Liver (tissue), 9 donors: Measurements from ENCODE around the gene DCAF15. TPM values are rescaled to one million over a fixed set of nuclear protein-coding genes. Genes with fewer than 3 reads are reported as not detected.
A peak's percentile ranks its signal among the peaks of the same experiment; 100 is the strongest.

Source experiments
- DNase-seq: peaks from one replicate; pipeline ENCODE4 v3.0.0-alpha.2; 2017; ENCODE audit warnings: low spot score
- H3K27ac ChIP-seq, 2 donors: one replicate each; pipeline ENCODE4 v1.7.0; 2013; ENCODE audit warnings: inconsistent platforms in 2 of 2, low read length in 2 of 2, control low read depth in 1 of 2, low read depth in 1 of 2, mild to moderate bottlenecking in 1 of 2
- H3K27me3 ChIP-seq, 4 donors: one replicate each; pipeline versions ENCODE4 v1.6.1 to v1.7.0; 2013; ENCODE audit warnings: low read length in 3 of 4, inconsistent platforms in 1 of 4, mild to moderate bottlenecking in 1 of 4, moderate library complexity in 1 of 4; ENCODE audit not compliant: control insufficient read depth in 4 of 4, insufficient read depth in 4 of 4
- H3K36me3 ChIP-seq, 4 donors: one replicate each; pipeline versions ENCODE4 v1.6.1 to v1.7.0; 2013; ENCODE audit warnings: low read length in 3 of 4, mild to moderate bottlenecking in 3 of 4, low read depth in 1 of 4, moderate library complexity in 1 of 4; ENCODE audit not compliant: control insufficient read depth in 4 of 4, insufficient read depth in 3 of 4
- H3K4me1 ChIP-seq, 4 donors: one replicate each; pipeline versions ENCODE4 v1.6.1 to v1.7.0; 2013; ENCODE audit warnings: low read length in 3 of 4, mild to moderate bottlenecking in 3 of 4, moderate library complexity in 1 of 4; ENCODE audit not compliant: control insufficient read depth in 4 of 4, insufficient read depth in 4 of 4
- H3K4me3 ChIP-seq, 3 donors: one replicate each; pipeline versions ENCODE4 v1.6.1 to v1.7.0; 2013; ENCODE audit warnings: low read length in 3 of 3, control low read depth in 1 of 3, low read depth in 1 of 3, mild to moderate bottlenecking in 1 of 3
- H3K9ac ChIP-seq, 2 donors: one replicate each; pipeline ENCODE4 v1.7.0; 2013; ENCODE audit warnings: low read length in 2 of 2, mild to moderate bottlenecking in 2 of 2, moderate library complexity in 2 of 2, control low read depth in 1 of 2, low read depth in 1 of 2
- H3K9me3 ChIP-seq, 4 donors: one replicate each; pipeline versions ENCODE4 v1.6.1 to v1.7.0; 2013; ENCODE audit warnings: low read length in 3 of 4; ENCODE audit not compliant: control insufficient read depth in 4 of 4
- EGR1 ChIP-seq, 2 donors: IDR thresholded peaks; 2 replicates each; pipeline ENCODE4 v1.6.1; 2016 to 2018; ENCODE audit warnings: antibody characterized with exemption in 2 of 2, low read depth in 2 of 2
- FOXA1 ChIP-seq: IDR thresholded peaks from 2 replicates; pipeline ENCODE4 v1.6.1; 2016; ENCODE audit warnings: antibody characterized with exemption
- GABPA ChIP-seq, 2 donors: IDR thresholded peaks in 1 of 2; conservative IDR thresholded peaks in 1 of 2; 2 replicates each; pipeline ENCODE4 v1.6.1; 2016; ENCODE audit warnings: antibody characterized with exemption in 2 of 2, mild to moderate bottlenecking in 1 of 2, moderate library complexity in 1 of 2
- HNF4G ChIP-seq: IDR thresholded peaks from 2 replicates; pipeline ENCODE4 v1.6.1; 2016; ENCODE audit warnings: antibody characterized with exemption
- JUND ChIP-seq, 2 donors: IDR thresholded peaks; 2 replicates each; pipeline ENCODE4 v1.6.1; 2016; ENCODE audit warnings: antibody characterized with exemption in 2 of 2
- NR2F2 ChIP-seq: IDR thresholded peaks from 2 replicates; pipeline ENCODE4 v1.6.1; 2016; ENCODE audit warnings: antibody characterized with exemption
- RAD21 ChIP-seq, 2 donors: IDR thresholded peaks; 2 replicates each; pipeline ENCODE4 v1.6.1; 2016; ENCODE audit warnings: antibody characterized with exemption in 2 of 2, mild to moderate bottlenecking in 2 of 2
- RXRA ChIP-seq, 2 donors: IDR thresholded peaks; 2 replicates each; pipeline ENCODE4 v1.6.1; 2017 to 2018; ENCODE audit warnings: antibody characterized with exemption in 2 of 2, mild to moderate bottlenecking in 1 of 2
- SP1 ChIP-seq: IDR thresholded peaks from 2 replicates; pipeline ENCODE4 v1.6.1; 2018; ENCODE audit warnings: antibody characterized with exemption, mild to moderate bottlenecking
- TAF1 ChIP-seq: conservative IDR thresholded peaks from 2 replicates; pipeline ENCODE4 v1.6.1; 2016; ENCODE audit warnings: antibody characterized with exemption, mild to moderate bottlenecking
- YY1 ChIP-seq: IDR thresholded peaks from 2 replicates; pipeline ENCODE4 v1.6.1; 2016; ENCODE audit warnings: antibody characterized with exemption, mild to moderate bottlenecking
- WGBS: extraction: QIAGEN DNeasy Blood & Tissue Kit; methylation state at CpG from one replicate; pipeline ENCODE4 v1.1.7; 2013; 5-methylcytosine and 5-hydroxymethylcytosine counted together
- polyA plus RNA-seq, 2 donors: library from polyadenylated mRNA; stranded (reverse) in 1 of 2; unstranded in 1 of 2; fragments of 200-250 nt in 1 of 2; fragments of >200 nt in 1 of 2; fragmentation: Nextera tagmentation in 1 of 2; extraction: Ambion mirVana in 1 of 2; gene quantifications; one replicate each; pipeline versions ENCODE4 v1.2.1 to v1.2.3, GENCODE V29; 2013 to 2015
- total RNA-seq, 2 donors: library from RNA; depleted of rRNA; stranded (reverse); fragments of >200 nt; gene quantifications; one replicate each; pipeline ENCODE4 v1.2.3, GENCODE V29; 2014
- TF ChIP-seq, protein P1 (sequence below): IDR thresholded peaks from 2 replicates; pipeline ENCODE4 v1.6.1; 2016; ENCODE audit warnings: antibody characterized with exemption, mild to moderate bottlenecking
- TF ChIP-seq, protein P2 (sequence below): IDR thresholded peaks from 2 replicates; pipeline ENCODE4 v1.6.1; 2016; ENCODE audit warnings: antibody characterized with exemption
- TF ChIP-seq, protein P3 (sequence below): fragments of 150-350 bp; IDR thresholded peaks from 2 replicates; pipeline ENCODE4 v1.5.1; 2017; ENCODE audit warnings: improper control_type of control experiment, low read depth, low read length; ENCODE audit not compliant: missing input control
- TF ChIP-seq, protein P4 (sequence below): IDR thresholded peaks from 2 replicates; pipeline ENCODE4 v1.6.1; 2016; ENCODE audit warnings: antibody characterized with exemption
- TF ChIP-seq, protein P5 (sequence below): IDR thresholded peaks from 2 replicates; pipeline ENCODE4 v1.6.1; 2016; ENCODE audit warnings: antibody characterized with exemption
- donor health status: healthy.
- donor health status: healthy.
- donor health status: healthy.
- donor health status: healthy.
- donor health status: healthy.

The DCAF15 gene
- total and polyA plus RNA-seq, 4 donors = 2.6 to 10.4 (median 5.5) TPM

DNA sequence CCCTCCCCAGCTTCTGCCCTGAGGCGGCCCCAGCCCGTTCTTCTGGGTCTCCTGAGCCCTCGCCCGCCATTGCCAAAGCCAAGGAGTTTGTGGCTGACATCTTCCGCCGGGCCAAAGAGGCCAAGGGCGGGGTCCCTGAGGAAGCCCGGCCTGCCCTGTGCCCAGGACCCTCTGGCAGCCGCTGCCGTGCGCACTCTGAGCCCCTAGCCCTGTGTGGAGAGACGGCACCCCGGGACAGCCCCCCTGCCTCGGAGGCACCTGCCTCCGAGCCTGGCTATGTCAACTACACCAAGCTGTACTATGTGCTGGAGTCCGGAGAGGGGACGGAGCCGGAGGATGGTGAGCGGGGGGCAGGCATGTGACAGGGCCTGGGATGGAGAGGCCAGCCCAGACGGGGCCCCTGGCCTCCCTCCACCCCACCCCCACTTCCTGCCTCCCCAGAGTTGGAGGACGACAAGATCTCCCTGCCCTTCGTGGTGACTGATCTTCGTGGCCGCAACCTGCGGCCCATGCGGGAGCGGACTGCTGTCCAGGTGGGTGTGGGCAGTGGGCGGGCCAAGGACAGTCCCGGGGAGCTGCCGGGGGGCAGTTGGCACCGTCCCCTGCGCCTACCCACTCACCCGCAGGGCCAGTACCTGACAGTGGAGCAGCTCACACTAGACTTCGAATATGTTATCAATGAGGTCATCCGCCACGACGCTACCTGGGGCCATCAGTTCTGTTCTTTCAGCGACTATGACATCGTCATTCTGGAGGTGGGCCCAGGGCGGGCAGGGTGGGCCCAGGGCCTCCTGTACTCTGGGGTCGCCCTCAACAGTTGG lies 7.0 kb downstream of the DCAF15 start:
- Histone ChIP-seq H3K4me3 (no peak overlapping the region), H3K9me3 (no peaks in the 10 kb centered on the region), H3K4me1 (no peaks in the 10 kb centered on the region), H3K27me3 (no peaks in the 10 kb centered on the region), H3K27ac (no peak overlapping the region), H3K9ac (no peak overlapping the region), H3K36me3 (peaks cover 14 to 60% (median 27%) of the 10 kb centered on the region in 4 donors)
- WGBS = 93% methylated on average over 41 of the region's 41 CpGs
- no peak for TF ChIP-seq JUND (IDR thresholded peaks at IDR 0.05)
- TF ChIP-seq RAD21 (IDR thresholded peaks at IDR 0.05) = no peak
- TF ChIP-seq TAF1 = no peak
- no peak for TF ChIP-seq NR2F2
- TF ChIP-seq, protein P1, sequence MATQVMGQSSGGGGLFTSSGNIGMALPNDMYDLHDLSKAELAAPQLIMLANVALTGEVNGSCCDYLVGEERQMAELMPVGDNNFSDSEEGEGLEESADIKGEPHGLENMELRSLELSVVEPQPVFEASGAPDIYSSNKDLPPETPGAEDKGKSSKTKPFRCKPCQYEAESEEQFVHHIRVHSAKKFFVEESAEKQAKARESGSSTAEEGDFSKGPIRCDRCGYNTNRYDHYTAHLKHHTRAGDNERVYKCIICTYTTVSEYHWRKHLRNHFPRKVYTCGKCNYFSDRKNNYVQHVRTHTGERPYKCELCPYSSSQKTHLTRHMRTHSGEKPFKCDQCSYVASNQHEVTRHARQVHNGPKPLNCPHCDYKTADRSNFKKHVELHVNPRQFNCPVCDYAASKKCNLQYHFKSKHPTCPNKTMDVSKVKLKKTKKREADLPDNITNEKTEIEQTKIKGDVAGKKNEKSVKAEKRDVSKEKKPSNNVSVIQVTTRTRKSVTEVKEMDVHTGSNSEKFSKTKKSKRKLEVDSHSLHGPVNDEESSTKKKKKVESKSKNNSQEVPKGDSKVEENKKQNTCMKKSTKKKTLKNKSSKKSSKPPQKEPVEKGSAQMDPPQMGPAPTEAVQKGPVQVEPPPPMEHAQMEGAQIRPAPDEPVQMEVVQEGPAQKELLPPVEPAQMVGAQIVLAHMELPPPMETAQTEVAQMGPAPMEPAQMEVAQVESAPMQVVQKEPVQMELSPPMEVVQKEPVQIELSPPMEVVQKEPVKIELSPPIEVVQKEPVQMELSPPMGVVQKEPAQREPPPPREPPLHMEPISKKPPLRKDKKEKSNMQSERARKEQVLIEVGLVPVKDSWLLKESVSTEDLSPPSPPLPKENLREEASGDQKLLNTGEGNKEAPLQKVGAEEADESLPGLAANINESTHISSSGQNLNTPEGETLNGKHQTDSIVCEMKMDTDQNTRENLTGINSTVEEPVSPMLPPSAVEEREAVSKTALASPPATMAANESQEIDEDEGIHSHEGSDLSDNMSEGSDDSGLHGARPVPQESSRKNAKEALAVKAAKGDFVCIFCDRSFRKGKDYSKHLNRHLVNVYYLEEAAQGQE = no peak
- no peak for TF ChIP-seq RXRA (IDR thresholded peaks at IDR 0.05)
- DNase-seq = no peak

DNA sequence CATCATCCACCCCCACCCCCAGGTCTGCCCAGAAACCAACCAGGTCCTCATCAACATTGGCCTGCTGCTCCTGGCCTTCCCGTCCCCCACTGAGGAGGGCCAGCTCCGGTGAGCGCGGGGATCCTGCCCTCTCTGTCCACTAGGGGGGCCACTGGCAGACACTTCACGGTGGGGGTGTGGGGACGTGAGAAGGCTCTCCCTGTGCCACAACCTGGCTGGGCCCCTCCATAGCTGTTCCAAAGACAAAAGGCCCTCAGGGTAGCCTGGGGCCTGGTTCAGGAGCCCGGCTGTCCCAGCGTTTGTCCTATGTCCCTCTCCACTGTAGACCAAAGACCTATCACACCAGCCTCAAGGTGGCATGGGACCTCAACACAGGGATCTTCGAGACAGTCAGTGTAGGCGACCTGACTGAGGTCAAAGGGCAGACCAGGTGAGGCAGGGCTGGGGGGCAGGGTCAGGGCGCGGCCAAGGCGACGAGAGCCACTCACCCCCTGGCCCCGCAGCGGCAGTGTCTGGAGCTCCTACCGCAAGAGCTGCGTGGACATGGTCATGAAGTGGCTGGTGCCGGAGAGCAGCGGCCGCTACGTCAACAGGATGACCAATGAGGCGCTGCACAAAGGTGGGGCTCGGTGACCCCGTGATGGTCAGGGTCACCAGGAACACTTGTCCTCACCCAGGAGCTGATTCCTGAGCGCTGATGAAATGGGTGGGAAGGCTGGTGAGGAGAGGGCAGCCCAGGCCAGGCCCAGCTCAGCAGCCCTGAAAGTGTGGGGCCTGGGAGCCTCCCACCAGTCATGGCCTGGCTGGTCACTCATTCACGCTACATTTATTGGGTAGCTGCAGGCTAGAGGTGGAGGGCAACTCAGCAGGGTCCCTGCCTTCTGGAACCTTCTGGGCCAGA lies 7.9 kb downstream of the DCAF15 start:
- Histone ChIP-seq H3K4me3 (no peak overlapping the region), H3K27ac (no peak overlapping the region), H3K9ac (no peak overlapping the region), H3K9me3 (no peaks in the 10 kb centered on the region), H3K36me3 (peaks cover 21 to 66% (median 31%) of the 10 kb centered on the region in 4 donors), H3K4me1 (no peaks in the 10 kb centered on the region), H3K27me3 (no peaks in the 10 kb centered on the region)
- TF ChIP-seq, protein P2, sequence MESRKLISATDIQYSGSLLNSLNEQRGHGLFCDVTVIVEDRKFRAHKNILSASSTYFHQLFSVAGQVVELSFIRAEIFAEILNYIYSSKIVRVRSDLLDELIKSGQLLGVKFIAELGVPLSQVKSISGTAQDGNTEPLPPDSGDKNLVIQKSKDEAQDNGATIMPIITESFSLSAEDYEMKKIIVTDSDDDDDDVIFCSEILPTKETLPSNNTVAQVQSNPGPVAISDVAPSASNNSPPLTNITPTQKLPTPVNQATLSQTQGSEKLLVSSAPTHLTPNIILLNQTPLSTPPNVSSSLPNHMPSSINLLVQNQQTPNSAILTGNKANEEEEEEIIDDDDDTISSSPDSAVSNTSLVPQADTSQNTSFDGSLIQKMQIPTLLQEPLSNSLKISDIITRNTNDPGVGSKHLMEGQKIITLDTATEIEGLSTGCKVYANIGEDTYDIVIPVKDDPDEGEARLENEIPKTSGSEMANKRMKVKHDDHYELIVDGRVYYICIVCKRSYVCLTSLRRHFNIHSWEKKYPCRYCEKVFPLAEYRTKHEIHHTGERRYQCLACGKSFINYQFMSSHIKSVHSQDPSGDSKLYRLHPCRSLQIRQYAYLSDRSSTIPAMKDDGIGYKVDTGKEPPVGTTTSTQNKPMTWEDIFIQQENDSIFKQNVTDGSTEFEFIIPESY = no peak
- TF ChIP-seq, protein P3, sequence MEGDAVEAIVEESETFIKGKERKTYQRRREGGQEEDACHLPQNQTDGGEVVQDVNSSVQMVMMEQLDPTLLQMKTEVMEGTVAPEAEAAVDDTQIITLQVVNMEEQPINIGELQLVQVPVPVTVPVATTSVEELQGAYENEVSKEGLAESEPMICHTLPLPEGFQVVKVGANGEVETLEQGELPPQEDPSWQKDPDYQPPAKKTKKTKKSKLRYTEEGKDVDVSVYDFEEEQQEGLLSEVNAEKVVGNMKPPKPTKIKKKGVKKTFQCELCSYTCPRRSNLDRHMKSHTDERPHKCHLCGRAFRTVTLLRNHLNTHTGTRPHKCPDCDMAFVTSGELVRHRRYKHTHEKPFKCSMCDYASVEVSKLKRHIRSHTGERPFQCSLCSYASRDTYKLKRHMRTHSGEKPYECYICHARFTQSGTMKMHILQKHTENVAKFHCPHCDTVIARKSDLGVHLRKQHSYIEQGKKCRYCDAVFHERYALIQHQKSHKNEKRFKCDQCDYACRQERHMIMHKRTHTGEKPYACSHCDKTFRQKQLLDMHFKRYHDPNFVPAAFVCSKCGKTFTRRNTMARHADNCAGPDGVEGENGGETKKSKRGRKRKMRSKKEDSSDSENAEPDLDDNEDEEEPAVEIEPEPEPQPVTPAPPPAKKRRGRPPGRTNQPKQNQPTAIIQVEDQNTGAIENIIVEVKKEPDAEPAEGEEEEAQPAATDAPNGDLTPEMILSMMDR = peak; percentile 25
- TF ChIP-seq YY1 (no peak), FOXA1 (no peak), GABPA (IDR thresholded peaks at IDR 0.05 in 1 of 2, conservative IDR thresholded peaks at IDR 0.05 in 1 of 2) (no peak), RAD21 (IDR thresholded peaks at IDR 0.05) (peak in 1 of 2 donors; percentile 38), NR2F2 (no peak), TAF1 (no peak), SP1 (no peak), HNF4G (no peak), EGR1 (IDR thresholded peaks at IDR 0.05; ENCODE audit: low read depth in 2 of 2) (no peak)
- TF ChIP-seq, protein P4, sequence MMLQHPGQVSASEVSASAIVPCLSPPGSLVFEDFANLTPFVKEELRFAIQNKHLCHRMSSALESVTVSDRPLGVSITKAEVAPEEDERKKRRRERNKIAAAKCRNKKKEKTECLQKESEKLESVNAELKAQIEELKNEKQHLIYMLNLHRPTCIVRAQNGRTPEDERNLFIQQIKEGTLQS = no peak
- TF ChIP-seq, protein P1 = no peak
- TF ChIP-seq, protein P5, sequence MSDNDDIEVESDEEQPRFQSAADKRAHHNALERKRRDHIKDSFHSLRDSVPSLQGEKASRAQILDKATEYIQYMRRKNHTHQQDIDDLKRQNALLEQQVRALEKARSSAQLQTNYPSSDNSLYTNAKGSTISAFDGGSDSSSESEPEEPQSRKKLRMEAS = no peak
- 89% methylated on average over 27 of the region's 27 CpGs for WGBS
- DNase-seq = no peak
